ENCODE measurements around the gene IRF1.

- no peak for TF ChIP-seq RAD21 (IDR thresholded peaks at IDR 0.05; ENCODE audit: low read depth)
- TF ChIP-seq, protein P1, sequence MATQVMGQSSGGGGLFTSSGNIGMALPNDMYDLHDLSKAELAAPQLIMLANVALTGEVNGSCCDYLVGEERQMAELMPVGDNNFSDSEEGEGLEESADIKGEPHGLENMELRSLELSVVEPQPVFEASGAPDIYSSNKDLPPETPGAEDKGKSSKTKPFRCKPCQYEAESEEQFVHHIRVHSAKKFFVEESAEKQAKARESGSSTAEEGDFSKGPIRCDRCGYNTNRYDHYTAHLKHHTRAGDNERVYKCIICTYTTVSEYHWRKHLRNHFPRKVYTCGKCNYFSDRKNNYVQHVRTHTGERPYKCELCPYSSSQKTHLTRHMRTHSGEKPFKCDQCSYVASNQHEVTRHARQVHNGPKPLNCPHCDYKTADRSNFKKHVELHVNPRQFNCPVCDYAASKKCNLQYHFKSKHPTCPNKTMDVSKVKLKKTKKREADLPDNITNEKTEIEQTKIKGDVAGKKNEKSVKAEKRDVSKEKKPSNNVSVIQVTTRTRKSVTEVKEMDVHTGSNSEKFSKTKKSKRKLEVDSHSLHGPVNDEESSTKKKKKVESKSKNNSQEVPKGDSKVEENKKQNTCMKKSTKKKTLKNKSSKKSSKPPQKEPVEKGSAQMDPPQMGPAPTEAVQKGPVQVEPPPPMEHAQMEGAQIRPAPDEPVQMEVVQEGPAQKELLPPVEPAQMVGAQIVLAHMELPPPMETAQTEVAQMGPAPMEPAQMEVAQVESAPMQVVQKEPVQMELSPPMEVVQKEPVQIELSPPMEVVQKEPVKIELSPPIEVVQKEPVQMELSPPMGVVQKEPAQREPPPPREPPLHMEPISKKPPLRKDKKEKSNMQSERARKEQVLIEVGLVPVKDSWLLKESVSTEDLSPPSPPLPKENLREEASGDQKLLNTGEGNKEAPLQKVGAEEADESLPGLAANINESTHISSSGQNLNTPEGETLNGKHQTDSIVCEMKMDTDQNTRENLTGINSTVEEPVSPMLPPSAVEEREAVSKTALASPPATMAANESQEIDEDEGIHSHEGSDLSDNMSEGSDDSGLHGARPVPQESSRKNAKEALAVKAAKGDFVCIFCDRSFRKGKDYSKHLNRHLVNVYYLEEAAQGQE (IDR thresholded peaks at IDR 0.05; ENCODE audit: low read depth): no peak
- no peak for TF ChIP-seq EP300 (IDR thresholded peaks at IDR 0.05; ENCODE audit: borderline replicate concordance)
- TF ChIP-seq YY1 (IDR thresholded peaks at IDR 0.05; ENCODE audit: low read depth): no peak
- TF ChIP-seq CREB1 (IDR thresholded peaks at IDR 0.05; ENCODE audit: low read depth): no peak
- TF ChIP-seq TEAD4 (IDR thresholded peaks at IDR 0.05): no peak
Observed at GRCh38 chr5:132459983-132460838, 30.4 kb downstream of the IRF1 start.
